ENCODE data around the gene UBXN11. TPM values are rescaled to one million over a fixed set of nuclear protein-coding genes. Genes with fewer than 3 reads are reported as not detected.

The UBXN11 gene
- total RNA-seq, 1 donor from 2014 or later, result 21.3 TPM

GRCh38 chr1:26286064-26286416 lies 20.4 kb downstream of the UBXN11 start:
- DNase-seq (ENCODE audit: low spot score), result no peak

GRCh38 chr1:26285366-26286063 lies 20.9 kb downstream of the UBXN11 start:
- DNase-seq (ENCODE audit: low spot score), result no peak

DNA sequence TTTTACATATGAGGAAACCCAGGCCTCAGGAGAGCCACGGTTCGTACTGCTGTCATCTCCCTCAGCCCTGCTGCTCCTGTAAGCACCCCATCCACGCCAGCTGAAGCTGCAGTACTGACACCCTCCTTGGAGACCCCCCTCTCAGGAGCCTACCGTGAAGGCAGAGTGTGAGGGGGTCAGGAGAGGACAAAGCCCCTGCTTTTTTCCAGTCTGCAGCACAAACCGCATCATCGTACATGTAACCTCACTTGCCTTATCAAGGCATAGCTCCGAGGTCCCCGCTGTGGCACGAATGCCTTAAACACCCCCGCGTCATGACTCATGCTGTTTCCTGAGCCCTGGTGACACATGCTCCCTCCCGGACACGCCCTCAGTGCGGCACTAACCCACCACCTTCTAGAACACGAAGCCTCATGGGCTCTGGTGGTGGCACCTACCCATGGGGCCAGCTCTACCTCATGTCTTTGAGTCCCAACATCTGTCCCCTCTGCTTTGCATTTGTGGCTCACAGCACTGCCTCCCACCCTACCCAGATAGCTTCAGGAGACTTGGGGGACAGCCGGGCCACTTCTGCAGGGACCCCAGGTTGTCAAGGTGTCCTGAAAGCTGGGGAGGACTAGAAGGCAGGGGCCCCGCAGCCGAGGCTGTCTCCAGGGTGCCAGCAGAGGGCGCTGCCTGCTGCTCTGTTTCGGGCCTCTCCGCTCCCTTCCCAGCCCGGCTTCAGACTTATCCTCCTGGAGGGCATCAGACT lies 21.7 kb downstream of the UBXN11 start:
- peak; percentile 78 for DNase-seq (ENCODE audit: low spot score)

GRCh38 chr1:26283871-26284596 lies 22.4 kb downstream of the UBXN11 start:
- no peak for DNase-seq (ENCODE audit: low spot score)

DNA sequence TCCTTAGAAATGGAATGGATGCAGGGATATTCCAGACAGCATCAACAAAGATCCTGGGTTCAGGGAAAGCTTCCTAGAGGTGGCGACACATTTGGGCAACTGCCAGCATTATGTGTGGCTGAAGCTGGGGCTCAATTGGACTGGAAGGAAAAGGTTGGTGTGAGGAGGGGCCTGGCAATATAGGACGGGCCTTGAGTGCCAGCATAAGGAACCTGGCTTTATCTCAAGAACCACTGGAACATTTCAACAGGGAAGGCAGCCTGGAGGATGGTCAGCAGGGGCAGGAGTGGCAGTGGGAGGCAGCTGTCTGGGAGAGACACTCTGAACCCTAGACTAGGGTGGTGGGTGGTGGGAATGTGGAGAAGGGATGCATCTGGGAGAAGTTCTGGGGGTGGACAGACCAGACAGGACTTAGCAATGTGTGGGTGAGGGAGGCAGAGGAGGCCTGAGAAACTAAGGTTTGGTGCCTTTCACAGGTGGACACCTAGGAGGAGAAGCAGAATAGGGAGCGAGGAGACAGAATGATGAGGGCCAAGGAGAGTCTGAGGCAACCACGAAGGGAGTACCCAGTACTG lies 23.1 kb downstream of the UBXN11 start:
- DNase-seq (ENCODE audit: low spot score), result no peak

GRCh38 chr1:26282401-26282918 lies 24.0 kb downstream of the UBXN11 start:
- no peak for DNase-seq (ENCODE audit: low spot score)

DNA sequence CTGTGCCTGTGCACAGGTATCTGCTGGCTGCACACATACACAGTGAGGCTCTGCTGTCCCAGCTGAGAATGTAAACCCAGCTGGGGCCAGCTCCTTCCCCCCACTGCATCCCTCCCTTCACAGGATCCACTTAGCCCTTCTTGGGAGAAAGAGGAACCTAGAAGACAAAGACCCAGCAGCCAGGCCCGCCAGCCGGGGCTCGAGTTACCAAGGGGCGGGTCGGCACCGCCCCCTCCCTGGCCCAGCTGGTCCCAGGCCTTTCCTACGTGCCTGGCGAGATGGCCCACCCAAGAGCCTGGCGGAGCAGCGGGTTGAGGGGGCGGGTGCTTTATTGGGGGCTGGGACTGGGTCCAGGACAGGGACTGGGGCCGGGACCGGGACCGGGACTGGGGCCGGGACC lies 24.5 kb downstream of the UBXN11 start:
- DNase-seq (ENCODE audit: low spot score), result no peak

- no peak for DNase-seq (ENCODE audit: low spot score)
These were observed 25.1 kb downstream of the UBXN11 start for GRCh38 chr1:26281091-26281958.

DNA sequence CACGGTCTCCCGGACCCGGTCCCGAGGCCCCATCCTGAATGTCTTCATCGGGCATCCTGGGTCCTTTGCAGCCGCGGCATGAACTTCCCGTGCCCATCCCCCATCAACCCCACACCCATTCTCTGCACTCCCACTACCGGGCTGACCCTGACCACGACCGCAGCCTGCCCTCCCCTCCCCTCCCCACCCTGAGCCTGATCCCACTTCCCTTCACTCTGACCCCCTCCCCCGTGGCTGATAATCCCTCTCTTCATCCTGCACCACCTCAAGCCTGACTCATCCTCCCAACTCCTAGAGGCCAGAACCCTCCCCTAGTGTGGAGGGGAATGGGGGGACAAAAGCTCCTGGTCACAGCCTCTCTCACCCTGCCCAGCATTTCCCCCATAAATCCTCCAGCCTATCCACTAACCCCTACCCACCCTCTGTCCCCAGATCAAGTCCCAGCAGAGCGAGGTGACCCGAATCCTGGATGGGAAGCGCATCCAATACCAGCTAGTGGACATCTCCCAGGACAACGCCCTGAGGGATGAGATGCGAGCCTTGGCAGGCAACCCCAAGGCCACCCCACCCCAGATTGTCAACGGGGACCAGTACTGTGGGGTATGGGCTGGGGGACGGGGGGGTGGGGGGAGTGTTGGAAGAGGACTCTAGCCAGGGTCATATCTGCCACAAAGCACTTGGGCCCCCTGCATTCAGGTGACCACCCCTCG lies 25.9 kb downstream of the UBXN11 start:
- DNase-seq (ENCODE audit: low spot score), result no peak

DNA sequence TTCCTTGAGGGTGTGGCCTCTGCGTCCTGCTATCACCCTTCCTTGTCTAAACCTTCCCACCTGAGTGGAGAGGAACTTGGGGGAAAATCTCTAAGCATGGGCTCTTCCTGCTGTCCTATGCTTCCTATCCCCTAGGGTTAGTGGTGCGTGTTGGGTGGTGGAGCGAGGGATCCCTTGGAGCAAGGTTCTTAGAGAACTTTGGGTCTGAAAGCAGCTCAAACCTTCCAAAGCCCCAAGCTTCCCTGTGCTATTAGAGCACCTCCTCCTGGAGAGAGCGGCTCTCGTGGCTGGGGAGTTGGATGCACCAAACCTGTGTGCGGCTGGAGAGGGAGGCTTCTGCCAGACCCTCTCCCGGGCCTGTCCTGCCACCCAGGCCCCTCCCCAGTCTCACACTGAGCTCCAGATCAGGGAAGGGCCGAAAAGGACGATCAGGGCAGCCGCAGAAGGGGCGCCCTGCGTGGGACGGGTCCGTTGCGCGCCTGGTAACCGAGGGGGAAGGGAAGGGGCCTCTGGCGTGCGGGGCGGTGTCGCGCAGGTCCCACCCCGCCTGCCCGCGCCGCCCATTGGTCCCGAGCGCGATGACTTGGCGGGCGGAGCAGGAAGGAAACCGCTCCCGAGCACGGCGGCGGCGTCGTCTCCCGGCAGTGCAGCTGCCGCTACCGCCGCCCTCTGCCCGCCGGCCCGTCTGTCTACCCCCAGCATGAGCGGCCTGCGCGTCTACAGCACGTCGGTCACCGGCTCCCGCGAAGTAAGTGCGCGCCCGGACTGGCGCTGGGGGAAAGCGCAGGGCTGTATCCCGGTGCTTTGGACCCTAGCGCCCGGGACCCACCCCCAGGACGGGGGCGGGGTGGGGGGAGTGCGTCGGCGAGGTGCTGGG lies 26.7 kb downstream of the UBXN11 start, which contains the start of gene SH3BGRL3:
Gene SH3BGRL3 (plus strand): TSS at position 631 of the 877 bp plus-strand sequence. CDS start 70 bp downstream, at position 701.
- peak; percentile 86 for DNase-seq (ENCODE audit: low spot score)

DNA sequence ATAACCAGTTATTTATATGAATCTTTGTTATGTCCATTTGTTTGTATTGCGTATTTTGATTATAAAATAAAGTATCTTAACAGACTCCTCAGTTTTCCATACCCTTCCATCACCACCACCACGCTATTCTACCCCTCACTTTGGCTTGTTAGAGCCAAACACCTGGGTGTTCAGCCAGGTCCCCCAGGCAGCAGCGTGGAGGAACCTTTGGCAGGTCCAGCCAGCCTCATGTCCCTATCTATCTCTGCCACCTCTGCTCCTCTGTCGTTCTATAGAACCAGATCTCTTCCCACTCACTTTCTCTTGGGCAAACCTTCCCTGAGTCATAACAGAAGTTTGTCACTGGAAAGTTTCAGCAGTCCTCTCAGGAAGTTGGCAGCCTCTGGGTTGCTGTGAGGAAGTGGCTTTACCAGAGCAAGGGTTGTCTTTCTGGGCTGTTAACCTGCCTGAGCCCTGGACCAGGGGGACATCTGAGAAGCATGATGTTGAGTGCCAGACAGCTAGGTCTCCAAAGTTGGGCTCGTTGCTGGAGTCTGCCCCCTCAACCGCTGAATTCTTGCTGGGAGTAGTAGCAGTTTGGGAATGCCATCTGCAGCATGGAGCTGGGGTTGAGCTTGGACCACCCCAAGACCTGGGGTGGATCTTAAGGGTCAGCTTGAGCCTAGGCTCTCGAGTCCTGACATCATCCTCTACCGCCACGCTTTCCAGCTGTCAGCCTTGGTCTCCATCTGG lies 27.5 kb downstream of the UBXN11 start:
- no peak for DNase-seq (ENCODE audit: low spot score)

- DNase-seq (ENCODE audit: low spot score), result no peak
These were observed 28.1 kb downstream of the UBXN11 start for GRCh38 chr1:26278303-26278702.

- no peak for DNase-seq (ENCODE audit: low spot score)
These were observed 28.7 kb downstream of the UBXN11 start for GRCh38 chr1:26277719-26278118.

GRCh38 chr1:26277261-26277661 lies 29.2 kb downstream of the UBXN11 start:
- no peak for DNase-seq (ENCODE audit: low spot score)

DNA sequence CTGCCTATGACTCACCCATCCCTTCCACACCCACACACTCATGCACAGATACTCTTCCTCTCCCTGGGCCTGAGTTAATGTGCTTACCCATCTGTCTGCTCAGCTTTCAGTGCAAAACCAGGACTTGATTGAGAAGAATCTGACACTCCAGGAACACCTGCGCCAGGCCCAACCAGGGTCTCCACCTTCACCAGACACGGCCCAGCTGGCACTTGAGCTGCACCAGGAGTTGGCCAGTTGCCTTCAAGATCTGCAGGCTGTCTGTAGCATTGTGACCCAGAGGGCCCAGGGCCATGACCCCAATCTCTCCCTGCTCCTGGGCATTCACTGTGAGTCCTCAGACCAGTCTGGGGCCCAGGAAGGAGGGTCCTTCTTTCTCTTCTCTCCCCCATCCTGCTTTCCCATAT lies 30.0 kb downstream of the UBXN11 start:
- DNase-seq (ENCODE audit: low spot score), result no peak

DNA sequence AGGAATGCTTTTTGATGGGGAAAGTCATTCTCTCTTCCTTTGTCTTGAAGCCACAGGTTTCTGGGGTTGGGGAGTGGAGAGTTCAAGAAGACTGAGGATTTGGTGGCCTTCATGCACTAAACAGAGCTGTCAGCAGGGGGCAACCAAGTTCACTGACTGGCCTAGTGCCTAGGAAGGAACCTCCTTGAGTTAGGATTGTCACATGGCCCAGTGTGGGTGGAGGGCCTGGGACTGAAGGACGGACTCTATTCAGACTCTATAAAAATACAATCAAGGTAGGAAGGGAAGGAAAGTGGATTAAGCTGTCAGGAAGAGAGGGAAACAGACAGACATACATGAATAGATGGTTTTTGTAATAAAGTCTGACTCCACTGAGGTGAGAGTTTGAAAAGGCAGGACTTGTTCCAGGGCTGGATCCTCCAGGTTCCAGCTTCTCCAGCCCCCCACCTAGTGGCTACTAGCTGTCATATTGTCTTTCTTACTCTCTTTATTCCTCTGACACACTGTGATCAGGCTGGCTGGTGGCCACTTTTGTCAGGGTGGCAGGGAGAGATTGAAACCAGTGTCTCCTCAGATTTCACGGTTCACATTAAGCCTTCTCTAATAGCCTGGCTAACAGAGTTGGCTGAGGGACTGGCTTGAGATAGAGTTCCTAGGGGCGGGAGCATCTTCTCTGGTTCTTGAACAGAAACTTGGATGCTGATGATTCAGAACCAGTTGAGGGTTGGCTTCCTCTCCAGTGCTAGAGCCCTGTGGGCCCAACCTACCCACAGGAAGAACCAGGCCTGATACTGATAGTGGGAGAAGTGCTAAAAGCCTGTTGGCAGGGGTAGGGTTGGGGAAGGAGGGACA lies 30.6 kb downstream of the UBXN11 start:
- DNase-seq (ENCODE audit: low spot score), result peak; percentile 87

GRCh38 chr1:26274801-26275425 lies 31.5 kb downstream of the UBXN11 start:
- no peak for DNase-seq (ENCODE audit: low spot score)
